ENCODE measurements around the gene USP25.

The USP25 gene

GRCh38 chr21:15928196-15928595 lies 198.4 kb downstream of the USP25 start:
- H3K9me3 ChIP-seq (ENCODE audit: control insufficient read depth, low read length) = no peaks in the 10 kb centered on the region
- H3K36me3 ChIP-seq (ENCODE audit: control insufficient read depth, insufficient read depth, low read length) = no peaks in the 10 kb centered on the region
- H3K27me3 ChIP-seq (replicated peaks; ENCODE audit: control insufficient read depth, insufficient read depth, low read length, poor library complexity, severe bottlenecking) = no peaks in the 10 kb centered on the region
- H3K4me3 ChIP-seq (ENCODE audit: insufficient read depth, low read depth, low read length, poor library complexity, severe bottlenecking) = no peak overlapping the region
- DNase-seq = no peak
- H3K4me1 ChIP-seq (ENCODE audit: control insufficient read depth, insufficient read depth, low read length, poor library complexity, severe bottlenecking) = no peaks in the 10 kb centered on the region
- H3K27ac ChIP-seq (ENCODE audit: insufficient read depth, low read length, poor library complexity, severe bottlenecking) = no peak overlapping the region

- Histone ChIP-seq H3K9me3 (ENCODE audit: control insufficient read depth, low read length) (no peaks in the 10 kb centered on the region), H3K4me3 (ENCODE audit: insufficient read depth, low read depth, low read length, poor library complexity, severe bottlenecking) (no peak overlapping the region), H3K4me1 (ENCODE audit: control insufficient read depth, insufficient read depth, low read length, poor library complexity, severe bottlenecking) (no peaks in the 10 kb centered on the region), H3K27ac (ENCODE audit: insufficient read depth, low read length, poor library complexity, severe bottlenecking) (no peak overlapping the region), H3K27me3 (replicated peaks; ENCODE audit: control insufficient read depth, insufficient read depth, low read length, poor library complexity, severe bottlenecking) (no peaks in the 10 kb centered on the region), H3K36me3 (ENCODE audit: control insufficient read depth, insufficient read depth, low read length) (no peaks in the 10 kb centered on the region)
- no peak for DNase-seq
Observed at GRCh38 chr21:15928686-15929425, 199.1 kb downstream of the USP25 start.

DNA sequence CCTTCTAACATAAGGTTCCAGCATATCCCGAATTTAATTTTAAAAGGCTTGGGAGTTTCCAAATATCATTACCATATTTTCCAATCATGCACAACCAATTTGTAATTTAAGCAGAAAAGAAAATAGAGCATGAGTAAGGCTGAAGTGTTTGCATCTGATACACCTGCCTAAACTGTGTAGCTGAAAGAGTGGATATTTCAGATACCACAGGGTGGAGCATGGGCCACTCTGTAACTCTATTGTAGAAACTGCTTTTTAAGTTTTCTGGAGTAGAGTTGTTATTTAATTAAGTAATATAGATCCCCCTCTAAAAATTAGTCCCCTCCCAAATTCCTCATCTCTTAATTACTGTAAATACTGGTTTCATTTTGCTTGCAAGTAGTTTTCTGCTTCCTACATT lies 199.8 kb downstream of the USP25 start:
- Histone ChIP-seq H3K36me3 (ENCODE audit: control insufficient read depth, insufficient read depth, low read length) (no peaks in the 10 kb centered on the region), H3K4me3 (ENCODE audit: insufficient read depth, low read depth, low read length, poor library complexity, severe bottlenecking) (no peak overlapping the region), H3K4me1 (ENCODE audit: control insufficient read depth, insufficient read depth, low read length, poor library complexity, severe bottlenecking) (no peaks in the 10 kb centered on the region), H3K9me3 (ENCODE audit: control insufficient read depth, low read length) (no peaks in the 10 kb centered on the region), H3K27ac (ENCODE audit: insufficient read depth, low read length, poor library complexity, severe bottlenecking) (no peak overlapping the region), H3K27me3 (replicated peaks; ENCODE audit: control insufficient read depth, insufficient read depth, low read length, poor library complexity, severe bottlenecking) (no peaks in the 10 kb centered on the region)
- DNase-seq = no peak

Measured in effector memory CD4-positive, alpha-beta T cell (primary cell).